DOHH2 (cell line): ENCODE data around the gene COPS3.

ENCODE experiments used
- CTCF ChIP-seq: fragments of 200-600 bp; sonication (generic); IDR thresholded peaks from one replicate; pipeline ENCODE4 v1.5.1; 2014; ENCODE audit warnings: antibody characterized with exemption, mild to moderate bottlenecking, low read depth, low read length; ENCODE audit not compliant: poor library complexity, severe bottlenecking
- EZH2phosphoT487 ChIP-seq: fragments of 200-600 bp; sonication (generic); IDR thresholded peaks from 2 replicates; pipeline ENCODE4 v1.6.1; 2017; ENCODE audit warnings: borderline replicate concordance, mild to moderate bottlenecking, antibody characterized with exemption, low read length, moderate library complexity, mixed read lengths

GRCh38 chr17:17226451-17227265 lies 54.4 kb downstream of the COPS3 start:
- TF ChIP-seq CTCF (no peak), EZH2phosphoT487 (no peak)
